Panc1 (cell line): ENCODE results near the gene ZNF648.

Experiments used
- POLR2AphosphoS5 ChIP-seq: IDR thresholded peaks from 2 replicates; pipeline ENCODE4 v1.6.1; 2012; ENCODE audit warnings: mild to moderate bottlenecking, low read depth, low read length, moderate library complexity
- TF ChIP-seq, protein P1 (sequence below): fragments of 450-650 bp; IDR thresholded peaks from 2 replicates; pipeline ENCODE4 v1.5.1; 2017; ENCODE audit warnings: mild to moderate bottlenecking

DNA sequence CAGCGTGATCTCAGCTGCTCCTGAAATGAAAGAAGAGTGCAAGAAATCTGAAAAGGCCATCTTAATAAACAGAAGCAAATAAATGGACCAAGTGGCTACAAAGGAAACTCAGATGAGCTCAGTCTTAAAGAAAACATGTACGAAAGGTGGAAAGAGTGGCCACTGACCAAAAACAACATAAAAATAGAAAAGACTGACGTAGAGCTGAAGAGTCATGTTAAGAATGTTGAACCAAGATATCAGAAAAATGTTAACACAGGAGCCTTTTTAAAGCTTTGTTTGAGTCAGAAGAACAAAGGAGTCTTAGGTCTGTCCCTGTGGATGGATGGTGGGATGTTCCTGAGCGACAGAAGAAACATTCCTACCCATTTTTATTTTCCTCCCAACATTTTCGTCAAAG, 30.8 kb upstream of the ZNF648 start:
- TF ChIP-seq, protein P1, sequence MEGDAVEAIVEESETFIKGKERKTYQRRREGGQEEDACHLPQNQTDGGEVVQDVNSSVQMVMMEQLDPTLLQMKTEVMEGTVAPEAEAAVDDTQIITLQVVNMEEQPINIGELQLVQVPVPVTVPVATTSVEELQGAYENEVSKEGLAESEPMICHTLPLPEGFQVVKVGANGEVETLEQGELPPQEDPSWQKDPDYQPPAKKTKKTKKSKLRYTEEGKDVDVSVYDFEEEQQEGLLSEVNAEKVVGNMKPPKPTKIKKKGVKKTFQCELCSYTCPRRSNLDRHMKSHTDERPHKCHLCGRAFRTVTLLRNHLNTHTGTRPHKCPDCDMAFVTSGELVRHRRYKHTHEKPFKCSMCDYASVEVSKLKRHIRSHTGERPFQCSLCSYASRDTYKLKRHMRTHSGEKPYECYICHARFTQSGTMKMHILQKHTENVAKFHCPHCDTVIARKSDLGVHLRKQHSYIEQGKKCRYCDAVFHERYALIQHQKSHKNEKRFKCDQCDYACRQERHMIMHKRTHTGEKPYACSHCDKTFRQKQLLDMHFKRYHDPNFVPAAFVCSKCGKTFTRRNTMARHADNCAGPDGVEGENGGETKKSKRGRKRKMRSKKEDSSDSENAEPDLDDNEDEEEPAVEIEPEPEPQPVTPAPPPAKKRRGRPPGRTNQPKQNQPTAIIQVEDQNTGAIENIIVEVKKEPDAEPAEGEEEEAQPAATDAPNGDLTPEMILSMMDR = no peak
- TF ChIP-seq POLR2AphosphoS5 = no peak
